Mesendoderm (in vitro differentiated cells): ENCODE data around the gene TAF10.
A peak's percentile ranks its signal among the peaks of the same experiment; 100 is the strongest.

ENCODE experiments used
- DNase-seq: peaks from one replicate; pipeline ENCODE4 v3.0.0; 2013
- H2AK5ac ChIP-seq: 2 replicates; pipeline ENCODE4 v1.6.1; 2013; ENCODE audit warnings: low read length, inconsistent platforms
- H2BK120ac ChIP-seq: 2 replicates; pipeline ENCODE4 v1.6.1; 2013; ENCODE audit warnings: low read depth, mild to moderate bottlenecking, low read length, moderate library complexity, mixed read lengths
- H2BK15ac ChIP-seq: replicated peaks from 2 replicates; pipeline ENCODE4 v1.6.1; 2013; ENCODE audit warnings: low read depth, mild to moderate bottlenecking, moderate library complexity
- H2BK5ac ChIP-seq: 2 replicates; pipeline ENCODE4 v1.6.1; 2013; ENCODE audit warnings: low read length, inconsistent platforms
- H3K18ac ChIP-seq: 2 replicates; pipeline ENCODE4 v1.6.1; 2013; ENCODE audit warnings: mild to moderate bottlenecking, low read length, mixed read lengths
- H3K23ac ChIP-seq: one replicate; pipeline ENCODE4 v1.6.1; 2013; ENCODE audit warnings: low read length
- H3K27ac ChIP-seq: 2 replicates; pipeline ENCODE4 v1.5.1; 2013; ENCODE audit warnings: low read depth, mild to moderate bottlenecking, inconsistent platforms, low read length, moderate library complexity
- H3K27me3 ChIP-seq: 2 replicates; pipeline ENCODE4 v1.6.1; 2013; ENCODE audit warnings: low read length, control low read depth, mild to moderate bottlenecking, inconsistent platforms; ENCODE audit not compliant: insufficient read depth, poor library complexity
- H3K36me3 ChIP-seq: 2 replicates; pipeline ENCODE4 v1.6.1; 2013; ENCODE audit warnings: low read length, inconsistent platforms; ENCODE audit not compliant: control insufficient read depth, insufficient read depth
- H3K4ac ChIP-seq: one replicate; pipeline ENCODE4 v1.6.1; 2013; ENCODE audit warnings: low read depth, mild to moderate bottlenecking, low read length, moderate library complexity
- H3K4me1 ChIP-seq: 2 replicates; pipeline ENCODE4 v1.6.1; 2013; ENCODE audit warnings: low read depth, low read length, inconsistent platforms; ENCODE audit not compliant: control insufficient read depth
- H3K4me2 ChIP-seq: 2 replicates; pipeline ENCODE4 v1.6.1; 2013; ENCODE audit warnings: low read length
- H3K4me3 ChIP-seq: 2 replicates; pipeline ENCODE4 v1.5.1; 2013; ENCODE audit warnings: mild to moderate bottlenecking, low read length
- H3K56ac ChIP-seq: one replicate; pipeline ENCODE4 v1.6.1; 2013; ENCODE audit warnings: low read length
- H3K79me1 ChIP-seq: 2 replicates; pipeline ENCODE4 v1.6.1; 2013; ENCODE audit warnings: low read length, inconsistent platforms
- H3K79me2 ChIP-seq: 2 replicates; pipeline ENCODE4 v1.6.1; 2013; ENCODE audit warnings: mild to moderate bottlenecking, low read length; ENCODE audit not compliant: control insufficient read depth, insufficient read depth
- H3K9ac ChIP-seq: 2 replicates; pipeline ENCODE4 v1.6.1; 2013; ENCODE audit warnings: low read length, inconsistent platforms
- H4K5ac ChIP-seq: one replicate; pipeline ENCODE4 v1.6.1; 2013; ENCODE audit warnings: low read length
- H4K8ac ChIP-seq: one replicate; pipeline ENCODE4 v1.6.1; 2013; ENCODE audit warnings: low read depth, mild to moderate bottlenecking, control low read depth, low read length, moderate library complexity
- WGBS: extraction: QIAGEN DNeasy Blood & Tissue Kit; methylation state at CpG from one replicate; pipeline ENCODE4 v1.1.7; 2013; ENCODE audit warnings: low lambda C conversion rate, missing lambda C conversion rate; ENCODE audit not compliant: insufficient coverage; ENCODE audit errors: extremely low coverage; 5-methylcytosine and 5-hydroxymethylcytosine counted together

The TAF10 gene

DNA sequence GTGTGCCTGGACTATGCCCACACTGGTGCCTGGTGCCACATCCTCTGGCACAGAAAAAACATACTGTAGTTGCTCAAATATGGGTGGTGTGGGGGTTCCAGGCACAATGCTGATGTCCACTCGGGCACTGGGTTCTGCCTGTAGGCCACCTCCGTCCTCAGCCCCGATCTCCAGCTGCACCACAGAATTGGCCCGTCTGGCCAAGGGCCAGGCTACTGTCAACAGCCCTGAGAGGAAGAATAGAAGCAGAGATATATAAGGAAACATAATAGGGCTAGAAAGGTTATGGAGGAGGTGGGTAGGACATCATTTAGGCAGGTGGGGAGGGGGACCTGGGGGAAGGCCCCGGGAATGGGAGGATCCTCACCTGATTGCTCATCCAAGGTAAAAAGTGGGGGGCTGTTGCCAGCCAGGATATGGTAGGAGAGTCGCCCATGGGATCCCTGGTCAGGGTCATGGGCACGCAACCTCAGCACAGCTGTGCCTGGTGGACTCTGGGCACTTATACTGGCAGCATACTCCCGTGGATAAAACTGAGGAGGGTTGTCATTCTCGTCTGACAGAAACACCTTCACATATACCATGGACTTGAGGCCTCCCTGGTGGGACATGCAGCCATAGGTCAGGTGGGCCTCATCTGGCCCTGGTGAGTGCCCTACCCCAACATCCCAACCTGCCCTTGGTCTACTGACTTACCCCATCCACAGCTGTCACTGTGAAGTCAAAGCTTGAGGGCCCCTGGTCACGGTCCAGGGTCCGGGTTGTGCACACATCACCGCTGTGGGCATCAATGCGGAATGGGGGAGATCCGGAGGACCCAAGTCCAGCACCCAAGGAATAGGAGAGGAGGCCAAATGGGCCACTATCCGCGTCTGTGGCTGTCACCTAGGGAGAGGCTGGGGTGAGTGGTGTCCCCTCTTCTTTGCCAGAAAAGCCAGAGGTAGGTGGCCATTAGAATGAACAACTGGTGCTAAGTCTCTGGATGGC is 21.7 kb upstream of the TAF10 start:
- WGBS, result no CpG with 5 or more reads among the region's 16 CpGs
- Histone ChIP-seq H3K56ac (no peak overlapping the region), H3K27me3 (peaks cover 5% of the 10 kb centered on the region), H2BK15ac (no peak overlapping the region), H2AK5ac (no peak overlapping the region), H3K36me3 (no peaks in the 10 kb centered on the region), H3K4ac (no peak overlapping the region), H3K9ac (no peak overlapping the region), H3K79me1 (no peaks in the 10 kb centered on the region), H3K4me3 (no peak overlapping the region), H3K27ac (no peak overlapping the region), H3K23ac (no peak overlapping the region), H2BK5ac (no peak overlapping the region), H4K5ac (no peak overlapping the region), H2BK120ac (no peak overlapping the region), H3K79me2 (no peaks in the 10 kb centered on the region), H3K4me2 (no peak overlapping the region), H4K8ac (no peak overlapping the region), H3K4me1 (no peaks in the 10 kb centered on the region), H3K18ac (no peak overlapping the region)
- DNase-seq, result no peak

GRCh38 chr11:6632116-6633073 is 20.4 kb upstream of the TAF10 start:
- H2BK120ac ChIP-seq, result no peak overlapping the region
- H4K5ac ChIP-seq, result no peak overlapping the region
- H4K8ac ChIP-seq, result no peak overlapping the region
- H3K56ac ChIP-seq, result no peak overlapping the region
- no peak overlapping the region for H3K18ac ChIP-seq
- no peak overlapping the region for H2AK5ac ChIP-seq
- no peak overlapping the region for H3K27ac ChIP-seq
- no peak for DNase-seq
- H3K4me2 ChIP-seq, result no peak overlapping the region
- no peak overlapping the region for H3K4me3 ChIP-seq
- H3K36me3 ChIP-seq, result no peaks in the 10 kb centered on the region
- no peak overlapping the region for H3K9ac ChIP-seq
- no CpG with 5 or more reads among the region's 29 CpGs for WGBS
- no peak overlapping the region for H2BK5ac ChIP-seq
- no peak overlapping the region for H2BK15ac ChIP-seq
- peaks cover 5% of the 10 kb centered on the region for H3K27me3 ChIP-seq
- H3K4ac ChIP-seq, result no peak overlapping the region
- no peak overlapping the region for H3K23ac ChIP-seq
- no peaks in the 10 kb centered on the region for H3K79me1 ChIP-seq
- H3K79me2 ChIP-seq, result no peaks in the 10 kb centered on the region
- H3K4me1 ChIP-seq, result no peaks in the 10 kb centered on the region

- Histone ChIP-seq H2AK5ac (no peak overlapping the region), H3K79me1 (no peaks in the 10 kb centered on the region), H3K9ac (no peak overlapping the region), H2BK5ac (no peak overlapping the region), H3K56ac (no peak overlapping the region), H3K18ac (no peak overlapping the region), H2BK120ac (no peak overlapping the region), H3K79me2 (no peaks in the 10 kb centered on the region), H3K27ac (no peak overlapping the region), H3K4ac (no peak overlapping the region), H3K27me3 (peaks cover 5% of the 10 kb centered on the region), H3K4me2 (no peak overlapping the region), H2BK15ac (no peak overlapping the region), H3K36me3 (no peaks in the 10 kb centered on the region), H3K4me3 (no peak overlapping the region), H4K8ac (no peak overlapping the region), H4K5ac (no peak overlapping the region), H3K4me1 (no peaks in the 10 kb centered on the region), H3K23ac (no peak overlapping the region)
- DNase-seq, result no peak
- WGBS, result no CpG with 5 or more reads among the region's 11 CpGs
These were observed 19.4 kb upstream of the TAF10 start for GRCh38 chr11:6631361-6631890.

GRCh38 chr11:6630632-6631291 is 18.7 kb upstream of the TAF10 start:
- Histone ChIP-seq H3K23ac (no peak overlapping the region), H3K56ac (no peak overlapping the region), H3K27ac (no peak overlapping the region), H3K4me1 (no peaks in the 10 kb centered on the region), H3K4ac (no peak overlapping the region), H4K5ac (no peak overlapping the region), H3K9ac (no peak overlapping the region), H2BK5ac (no peak overlapping the region), H3K27me3 (peaks cover 5% of the 10 kb centered on the region), H4K8ac (no peak overlapping the region), H3K18ac (no peak overlapping the region), H3K36me3 (no peaks in the 10 kb centered on the region), H2BK15ac (no peak overlapping the region), H3K4me2 (peak overlapping the region; percentile 67), H3K4me3 (no peak overlapping the region), H2BK120ac (no peak overlapping the region), H3K79me1 (no peaks in the 10 kb centered on the region), H2AK5ac (no peak overlapping the region), H3K79me2 (no peaks in the 10 kb centered on the region)
- no peak for DNase-seq
- WGBS, result no CpG with 5 or more reads among the region's 28 CpGs

DNA sequence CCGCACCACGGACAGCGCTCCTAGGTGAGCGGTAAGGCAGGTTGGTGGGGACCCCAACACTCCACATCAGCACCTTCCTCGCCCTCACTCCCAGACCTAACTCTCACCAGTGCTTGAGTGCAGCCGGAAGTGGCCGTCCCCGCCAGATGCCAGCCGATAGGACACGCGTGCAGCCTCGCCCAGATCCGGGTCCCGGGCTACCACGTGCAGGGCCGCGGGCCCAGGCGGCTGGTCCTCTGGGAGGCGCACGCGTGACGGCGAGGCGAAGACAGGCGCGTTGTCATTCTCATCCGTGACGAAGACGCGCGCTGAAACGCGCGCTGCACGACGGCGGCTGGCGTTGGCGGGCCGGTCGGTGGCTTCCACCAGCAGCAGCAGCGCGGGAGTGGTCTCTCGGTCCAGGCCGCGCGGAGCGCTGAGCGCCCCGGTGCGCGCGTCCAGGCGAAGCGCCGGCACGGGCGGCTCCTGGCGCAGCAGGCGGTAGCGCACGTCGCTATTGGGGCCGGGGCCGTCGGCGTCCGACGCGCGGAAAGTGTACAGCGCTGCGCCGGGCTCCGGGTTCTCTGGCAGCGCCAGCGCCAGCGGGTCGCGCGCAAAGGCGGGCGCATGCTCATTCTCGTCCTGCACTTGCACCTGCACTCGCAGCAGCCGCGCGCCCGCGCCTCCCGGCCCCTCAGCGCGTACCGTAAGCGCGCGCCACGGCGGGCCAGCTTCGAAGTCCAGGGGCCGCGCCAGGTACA is 18.0 kb upstream of the TAF10 start:
- no peaks in the 10 kb centered on the region for H3K4me1 ChIP-seq
- no peak overlapping the region for H3K4ac ChIP-seq
- H3K23ac ChIP-seq, result no peak overlapping the region
- H2BK5ac ChIP-seq, result no peak overlapping the region
- H4K5ac ChIP-seq, result no peak overlapping the region
- WGBS, result no CpG with 5 or more reads among the region's 102 CpGs
- H3K9ac ChIP-seq, result peak overlapping the region; percentile 15
- H2AK5ac ChIP-seq, result no peak overlapping the region
- H3K4me3 ChIP-seq, result no peak overlapping the region
- no peak overlapping the region for H2BK15ac ChIP-seq
- no peak overlapping the region for H2BK120ac ChIP-seq
- no peak overlapping the region for H3K18ac ChIP-seq
- no peak overlapping the region for H3K27ac ChIP-seq
- H3K79me2 ChIP-seq, result no peaks in the 10 kb centered on the region
- no peak overlapping the region for H4K8ac ChIP-seq
- peak; percentile 55 for DNase-seq
- H3K36me3 ChIP-seq, result no peaks in the 10 kb centered on the region
- peak overlapping the region; percentile 67 for H3K4me2 ChIP-seq
- peak overlapping the region; percentile 37 for H3K56ac ChIP-seq
- H3K27me3 ChIP-seq, result peaks cover 5% of the 10 kb centered on the region
- H3K79me1 ChIP-seq, result no peaks in the 10 kb centered on the region
